WTC11 (cell line): ENCODE measurements around the gene SIKE1. TPM values are rescaled to one million over a fixed set of nuclear protein-coding genes. Genes with fewer than 3 reads are reported as not detected.

ENCODE experiments used
- ATAC-seq: fragments of 200-7000 bp; cut with Tn5 transposase; 2 replicates; pipeline ENCODE4 v1.10.0; 2021; ENCODE audit warnings: mild to moderate bottlenecking, moderate library complexity
- CTCF ChIA-PET: fragments of 300-600 bp; sonication (Branson Sonifier 250); formaldehyde crosslinking; loops from one replicate; lab custom pipeline; 2021; ENCODE audit warnings: antibody characterized with exemption; lab: Charles Lee
- POLR2A ChIA-PET: fragments of 350-600 bp; sonication (Branson Sonifier 250); formaldehyde crosslinking; loops from one replicate; lab custom pipeline; 2021; ENCODE audit warnings: antibody characterized with exemption; lab: Charles Lee
- DNase-seq: peaks from one replicate; pipeline ENCODE4 v3.0.0; 2021; ENCODE audit warnings: low spot score
- H3K27ac Mint-ChIP-seq: 2 replicates; pipeline ENCODE4 v1.8.0; 2021; ENCODE audit warnings: mixed read lengths
- H3K27me3 Mint-ChIP-seq: 2 replicates; pipeline ENCODE4 v1.8.0; 2021; ENCODE audit warnings: low read depth, mild to moderate bottlenecking, moderate library complexity, mixed read lengths
- H3K36me3 Mint-ChIP-seq: 2 replicates; pipeline ENCODE4 v1.8.0; 2021; ENCODE audit warnings: mixed read lengths
- H3K4me1 Mint-ChIP-seq: 2 replicates; pipeline ENCODE4 v1.8.0; 2022; ENCODE audit warnings: mixed read lengths
- H3K4me3 Mint-ChIP-seq: 2 replicates; pipeline ENCODE4 v1.8.0; 2021; ENCODE audit warnings: mild to moderate bottlenecking, moderate library complexity, mixed read lengths
- H3K9me3 Mint-ChIP-seq: 2 replicates; pipeline ENCODE4 v1.8.0; 2021; ENCODE audit warnings: mixed read lengths
- AFF4 ChIP-seq: sonication (generic); formaldehyde crosslinking; IDR thresholded peaks from 2 replicates; pipeline ENCODE4 v1.8.1; 2023; ENCODE audit warnings: mild to moderate bottlenecking, missing genetic modification reagents, borderline replicate concordance
- AR ChIP-seq: fragments of 250-450 bp; sonication (Bioruptor Pico); IDR thresholded peaks from 2 replicates; pipeline ENCODE4 v1.9.0; 2021; ENCODE audit warnings: mild to moderate bottlenecking
- CREM ChIP-seq: sonication (generic); formaldehyde crosslinking; IDR thresholded peaks from 2 replicates; pipeline ENCODE4 v1.8.1; 2022; ENCODE audit warnings: mild to moderate bottlenecking, missing genetic modification reagents, moderate library complexity
- GABPB1 ChIP-seq: sonication (generic); formaldehyde crosslinking; IDR thresholded peaks from 2 replicates; pipeline ENCODE4 v1.8.1; 2023; ENCODE audit warnings: mild to moderate bottlenecking, missing genetic modification reagents
- HMGXB4 ChIP-seq: sonication (generic); formaldehyde crosslinking; IDR thresholded peaks from 2 replicates; pipeline ENCODE4 v1.8.1; 2023; ENCODE audit warnings: mild to moderate bottlenecking, moderate library complexity, missing genetic modification reagents
- JAZF1 ChIP-seq: fragments of 250-450 bp; sonication (Bioruptor Pico); IDR thresholded peaks from 2 replicates; pipeline ENCODE4 v1.9.0; 2021; ENCODE audit warnings: moderate library complexity, mild to moderate bottlenecking, inconsistent platforms
- NFE2L1 ChIP-seq: sonication (generic); formaldehyde crosslinking; IDR thresholded peaks from 2 replicates; pipeline ENCODE4 v1.8.1; 2023; ENCODE audit warnings: missing genetic modification reagents
- NR1H2 ChIP-seq: sonication (generic); formaldehyde crosslinking; IDR thresholded peaks from 2 replicates; pipeline ENCODE4 v1.9.0; 2021; ENCODE audit warnings: mild to moderate bottlenecking, moderate library complexity, missing genetic modification reagents
- NR3C1 ChIP-seq: sonication (generic); formaldehyde crosslinking; conservative IDR thresholded peaks from 2 replicates; pipeline ENCODE4 v1.8.1; 2023; ENCODE audit warnings: low read depth, mild to moderate bottlenecking, missing genetic modification reagents
- RELA ChIP-seq: sonication (generic); formaldehyde crosslinking; IDR thresholded peaks from 2 replicates; pipeline ENCODE4 v1.8.1; 2022; ENCODE audit warnings: missing genetic modification reagents, mild to moderate bottlenecking, borderline replicate concordance
- TP53 ChIP-seq: sonication (generic); formaldehyde crosslinking; IDR thresholded peaks from 2 replicates; pipeline ENCODE4 v1.8.1; 2023; ENCODE audit warnings: mild to moderate bottlenecking, missing genetic modification reagents
- USF1 ChIP-seq: sonication (generic); formaldehyde crosslinking; IDR thresholded peaks from 2 replicates; pipeline ENCODE4 v1.8.0; 2022; ENCODE audit warnings: mild to moderate bottlenecking, missing genetic modification reagents
- ZBTB43 ChIP-seq: sonication (generic); formaldehyde crosslinking; IDR thresholded peaks from 2 replicates; pipeline ENCODE4 v1.8.1; 2023; ENCODE audit warnings: mild to moderate bottlenecking, missing genetic modification reagents
- ZNF263 ChIP-seq: sonication (generic); formaldehyde crosslinking; IDR thresholded peaks from 2 replicates; pipeline ENCODE4 v1.8.1; 2022; ENCODE audit warnings: low read depth, mild to moderate bottlenecking, moderate library complexity, missing genetic modification reagents
- ZNF396 ChIP-seq: fragments of 250-450 bp; sonication (Bioruptor Pico); IDR thresholded peaks from 2 replicates; pipeline ENCODE4 v1.8.0; 2021; ENCODE audit warnings: mild to moderate bottlenecking, moderate library complexity, borderline replicate concordance
- ZNF416 ChIP-seq: fragments of 250-450 bp; sonication (Bioruptor Pico); IDR thresholded peaks from 2 replicates; pipeline ENCODE4 v1.9.0; 2021; ENCODE audit warnings: mild to moderate bottlenecking, inconsistent platforms
- ZNF512 ChIP-seq: sonication (generic); formaldehyde crosslinking; IDR thresholded peaks from 2 replicates; pipeline ENCODE4 v1.8.1; 2022; ENCODE audit warnings: missing genetic modification reagents, borderline replicate concordance
- total RNA-seq: library from RNA; stranded (reverse); gene quantifications from 3 replicates; pipeline ENCODE4 v1.2.3, GENCODE V29; 2021

SIKE1 gene
- total RNA-seq, 1 experiment from 2014 or later = 68.7 TPM

GRCh38 chr1:114725230-114725629 is 55.3 kb downstream of the SIKE1 start:
- Mint-ChIP-seq H3K27ac (no peak overlapping the region), H3K4me3 (no peak overlapping the region), H3K27me3 (no peaks in the 10 kb centered on the region), H3K36me3 (peaks cover 90% of the 10 kb centered on the region), H3K4me1 (no peaks in the 10 kb centered on the region), H3K9me3 (no peaks in the 10 kb centered on the region)
- CTCF ChIA-PET = no interaction called here
- POLR2A ChIA-PET = no interaction called here
- no peak for DNase-seq
- TF ChIP-seq CREM (CRISPR knock-in tag) = no peak
- TF ChIP-seq ZNF416 (CRISPR knock-in tag) = no peak
- no peak for TF ChIP-seq NR3C1 (CRISPR knock-in tag)
- no peak for TF ChIP-seq ZNF512 (CRISPR knock-in tag)
- TF ChIP-seq TP53 (CRISPR knock-in tag) = no peak
- no peak for TF ChIP-seq AR (CRISPR knock-in tag)
- TF ChIP-seq ZNF263 (CRISPR knock-in tag) = no peak
- no peak for TF ChIP-seq NR1H2 (CRISPR knock-in tag)
- TF ChIP-seq ZBTB43 (CRISPR knock-in tag) = no peak
- TF ChIP-seq JAZF1 (CRISPR knock-in tag) = no peak
- no peak for TF ChIP-seq NFE2L1 (CRISPR knock-in tag)
- TF ChIP-seq ZNF396 = no peak
- no peak for TF ChIP-seq GABPB1 (CRISPR knock-in tag)
- TF ChIP-seq RELA (CRISPR knock-in tag) = no peak
- TF ChIP-seq USF1 (CRISPR knock-in tag) = no peak
- no peak for TF ChIP-seq AFF4 (CRISPR knock-in tag)
- TF ChIP-seq HMGXB4 (CRISPR knock-in tag) = no peak
- no peak for ATAC-seq
